Measurements from ENCODE around the gene CAMK2A. TPM values are rescaled to one million over a fixed set of nuclear protein-coding genes. Genes with fewer than 3 reads are reported as not detected.

The CAMK2A gene
- total and polyA plus RNA-seq, 4 donors = 0.31 to 2.7 (median 1.0) TPM

GRCh38 chr5:150274811-150275210 lies 14.8 kb downstream of the CAMK2A start:
- TF ChIP-seq, protein P1, sequence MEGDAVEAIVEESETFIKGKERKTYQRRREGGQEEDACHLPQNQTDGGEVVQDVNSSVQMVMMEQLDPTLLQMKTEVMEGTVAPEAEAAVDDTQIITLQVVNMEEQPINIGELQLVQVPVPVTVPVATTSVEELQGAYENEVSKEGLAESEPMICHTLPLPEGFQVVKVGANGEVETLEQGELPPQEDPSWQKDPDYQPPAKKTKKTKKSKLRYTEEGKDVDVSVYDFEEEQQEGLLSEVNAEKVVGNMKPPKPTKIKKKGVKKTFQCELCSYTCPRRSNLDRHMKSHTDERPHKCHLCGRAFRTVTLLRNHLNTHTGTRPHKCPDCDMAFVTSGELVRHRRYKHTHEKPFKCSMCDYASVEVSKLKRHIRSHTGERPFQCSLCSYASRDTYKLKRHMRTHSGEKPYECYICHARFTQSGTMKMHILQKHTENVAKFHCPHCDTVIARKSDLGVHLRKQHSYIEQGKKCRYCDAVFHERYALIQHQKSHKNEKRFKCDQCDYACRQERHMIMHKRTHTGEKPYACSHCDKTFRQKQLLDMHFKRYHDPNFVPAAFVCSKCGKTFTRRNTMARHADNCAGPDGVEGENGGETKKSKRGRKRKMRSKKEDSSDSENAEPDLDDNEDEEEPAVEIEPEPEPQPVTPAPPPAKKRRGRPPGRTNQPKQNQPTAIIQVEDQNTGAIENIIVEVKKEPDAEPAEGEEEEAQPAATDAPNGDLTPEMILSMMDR (IDR thresholded peaks at IDR 0.05; ENCODE audit: control extremely low read depth, extremely low read depth) = no peak
- peaks cover 0 to 32% (median 18%) of the 10 kb centered on the region in 5 donors for H3K4me1 ChIP-seq (ENCODE audit: control insufficient read depth in 5 of 5, insufficient read depth in 5 of 5, low read length in 5 of 5)
- no peak for ATAC-seq (ENCODE audit: insufficient read depth, low FRiP score)
- WGBS, 2 donors = 85 to 90% methylated on average over 4 of the region's 4 CpGs
- DNase-seq = no peak
- H3K4me3 ChIP-seq = no peak overlapping the region
- no peaks in the 10 kb centered on the region for H3K27me3 ChIP-seq (ENCODE audit: control insufficient read depth in 3 of 3, insufficient read depth in 3 of 3, low read length in 2 of 3)
- H3K36me3 ChIP-seq (ENCODE audit: control insufficient read depth in 4 of 4, insufficient read depth in 4 of 4, low read length in 4 of 4) = no peaks in the 10 kb centered on the region
- H3K27ac ChIP-seq (ENCODE audit: low read depth in 1 of 2, low read length in 1 of 2) = no peak overlapping the region
- no peak overlapping the region for H3K9ac ChIP-seq (ENCODE audit: insufficient read depth in 1 of 2, low read length in 2 of 2)
- H3K9me3 ChIP-seq (ENCODE audit: control insufficient read depth in 4 of 4, insufficient read depth in 3 of 4, low read length in 3 of 4) = no peaks in the 10 kb centered on the region

- WGBS, 2 donors = 73% methylated on average over 5 of the region's 5 CpGs
- Histone ChIP-seq H3K27me3 (ENCODE audit: control insufficient read depth in 3 of 3, insufficient read depth in 3 of 3, low read length in 2 of 3) (no peaks in the 10 kb centered on the region), H3K36me3 (ENCODE audit: control insufficient read depth in 4 of 4, insufficient read depth in 4 of 4, low read length in 4 of 4) (no peaks in the 10 kb centered on the region), H3K9me3 (ENCODE audit: control insufficient read depth in 4 of 4, insufficient read depth in 3 of 4, low read length in 3 of 4) (no peaks in the 10 kb centered on the region), H3K4me1 (ENCODE audit: control insufficient read depth in 5 of 5, insufficient read depth in 5 of 5, low read length in 5 of 5) (peaks cover 0 to 11% (median 5%) of the 10 kb centered on the region in 5 donors), H3K4me3 (no peak overlapping the region), H3K9ac (ENCODE audit: insufficient read depth in 1 of 2, low read length in 2 of 2) (no peak overlapping the region), H3K27ac (ENCODE audit: low read depth in 1 of 2, low read length in 1 of 2) (no peak overlapping the region)
- DNase-seq = peak in 2 of 3 donors; percentile 44 to 63
- TF ChIP-seq, protein P1 (IDR thresholded peaks at IDR 0.05; ENCODE audit: control extremely low read depth, extremely low read depth) = peak; percentile 9
- no peak for ATAC-seq (ENCODE audit: insufficient read depth, low FRiP score)
Observed at GRCh38 chr5:150272531-150272930, 17.0 kb downstream of the CAMK2A start.

GRCh38 chr5:150271923-150272322 lies 17.6 kb downstream of the CAMK2A start:
- no peak overlapping the region for H3K9ac ChIP-seq (ENCODE audit: insufficient read depth in 1 of 2, low read length in 2 of 2)
- peaks cover 0 to 17% (median 5%) of the 10 kb centered on the region in 5 donors for H3K4me1 ChIP-seq (ENCODE audit: control insufficient read depth in 5 of 5, insufficient read depth in 5 of 5, low read length in 5 of 5)
- DNase-seq (no peak), ATAC-seq (ENCODE audit: insufficient read depth, low FRiP score) (no peak)
- H3K36me3 ChIP-seq (ENCODE audit: control insufficient read depth in 4 of 4, insufficient read depth in 4 of 4, low read length in 4 of 4) = no peaks in the 10 kb centered on the region
- no peak overlapping the region for H3K4me3 ChIP-seq
- WGBS, 2 donors = 80 to 87% methylated on average over 5 of the region's 5 CpGs
- TF ChIP-seq, protein P1 (IDR thresholded peaks at IDR 0.05; ENCODE audit: control extremely low read depth, extremely low read depth) = no peak
- no peak overlapping the region for H3K27ac ChIP-seq (ENCODE audit: low read depth in 1 of 2, low read length in 1 of 2)
- H3K9me3 ChIP-seq (ENCODE audit: control insufficient read depth in 4 of 4, insufficient read depth in 3 of 4, low read length in 3 of 4) = no peaks in the 10 kb centered on the region
- no peaks in the 10 kb centered on the region for H3K27me3 ChIP-seq (ENCODE audit: control insufficient read depth in 3 of 3, insufficient read depth in 3 of 3, low read length in 2 of 3)

GRCh38 chr5:150271296-150271692 lies 18.3 kb downstream of the CAMK2A start:
- TF ChIP-seq, protein P1 (IDR thresholded peaks at IDR 0.05; ENCODE audit: control extremely low read depth, extremely low read depth) = no peak
- Histone ChIP-seq H3K4me1 (ENCODE audit: control insufficient read depth in 5 of 5, insufficient read depth in 5 of 5, low read length in 5 of 5) (peaks cover 0 to 23% (median 5%) of the 10 kb centered on the region in 5 donors), H3K27me3 (ENCODE audit: control insufficient read depth in 3 of 3, insufficient read depth in 3 of 3, low read length in 2 of 3) (no peaks in the 10 kb centered on the region), H3K9ac (ENCODE audit: insufficient read depth in 1 of 2, low read length in 2 of 2) (no peak overlapping the region), H3K9me3 (ENCODE audit: control insufficient read depth in 4 of 4, insufficient read depth in 3 of 4, low read length in 3 of 4) (no peaks in the 10 kb centered on the region), H3K27ac (ENCODE audit: low read depth in 1 of 2, low read length in 1 of 2) (no peak overlapping the region), H3K4me3 (no peak overlapping the region), H3K36me3 (ENCODE audit: control insufficient read depth in 4 of 4, insufficient read depth in 4 of 4, low read length in 4 of 4) (no peaks in the 10 kb centered on the region)
- DNase-seq (no peak), ATAC-seq (ENCODE audit: insufficient read depth, low FRiP score) (no peak)
- WGBS, 2 donors = 88 to 93% methylated on average over 8 of the region's 8 CpGs
